ENCODE results near the gene TTBK2.

DNA sequence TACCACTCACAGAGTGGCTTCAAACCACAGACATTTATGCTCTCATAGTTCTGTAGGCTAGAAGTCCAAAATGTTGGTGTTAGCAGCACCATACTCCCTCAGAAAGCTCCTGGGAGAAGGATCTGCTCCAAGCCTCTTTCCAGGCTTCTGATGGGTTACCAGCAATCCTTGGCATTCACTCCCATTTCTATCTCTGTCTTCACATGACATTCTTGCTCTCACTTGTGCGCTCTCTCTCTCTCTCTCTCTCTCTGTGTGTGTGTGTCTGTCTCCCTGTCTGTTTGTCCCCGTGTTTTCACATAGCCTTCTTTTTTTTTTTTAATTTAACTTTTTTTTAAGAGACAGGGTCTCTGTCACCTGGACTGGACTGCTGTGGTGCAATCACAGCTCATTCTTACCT, 209.9 kb downstream of the TTBK2 start:
- TF ChIP-seq, protein P1, sequence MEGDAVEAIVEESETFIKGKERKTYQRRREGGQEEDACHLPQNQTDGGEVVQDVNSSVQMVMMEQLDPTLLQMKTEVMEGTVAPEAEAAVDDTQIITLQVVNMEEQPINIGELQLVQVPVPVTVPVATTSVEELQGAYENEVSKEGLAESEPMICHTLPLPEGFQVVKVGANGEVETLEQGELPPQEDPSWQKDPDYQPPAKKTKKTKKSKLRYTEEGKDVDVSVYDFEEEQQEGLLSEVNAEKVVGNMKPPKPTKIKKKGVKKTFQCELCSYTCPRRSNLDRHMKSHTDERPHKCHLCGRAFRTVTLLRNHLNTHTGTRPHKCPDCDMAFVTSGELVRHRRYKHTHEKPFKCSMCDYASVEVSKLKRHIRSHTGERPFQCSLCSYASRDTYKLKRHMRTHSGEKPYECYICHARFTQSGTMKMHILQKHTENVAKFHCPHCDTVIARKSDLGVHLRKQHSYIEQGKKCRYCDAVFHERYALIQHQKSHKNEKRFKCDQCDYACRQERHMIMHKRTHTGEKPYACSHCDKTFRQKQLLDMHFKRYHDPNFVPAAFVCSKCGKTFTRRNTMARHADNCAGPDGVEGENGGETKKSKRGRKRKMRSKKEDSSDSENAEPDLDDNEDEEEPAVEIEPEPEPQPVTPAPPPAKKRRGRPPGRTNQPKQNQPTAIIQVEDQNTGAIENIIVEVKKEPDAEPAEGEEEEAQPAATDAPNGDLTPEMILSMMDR (IDR thresholded peaks at IDR 0.05): no peak
- TF ChIP-seq ETV6 (CRISPR knock-in tag; IDR thresholded peaks at IDR 0.05): no peak
- TF ChIP-seq SP1 (CRISPR knock-in tag; conservative IDR thresholded peaks at IDR 0.05): no peak
- no peak for TF ChIP-seq TEAD1 (CRISPR knock-in tag; IDR thresholded peaks at IDR 0.05)
- TF ChIP-seq, protein P2, sequence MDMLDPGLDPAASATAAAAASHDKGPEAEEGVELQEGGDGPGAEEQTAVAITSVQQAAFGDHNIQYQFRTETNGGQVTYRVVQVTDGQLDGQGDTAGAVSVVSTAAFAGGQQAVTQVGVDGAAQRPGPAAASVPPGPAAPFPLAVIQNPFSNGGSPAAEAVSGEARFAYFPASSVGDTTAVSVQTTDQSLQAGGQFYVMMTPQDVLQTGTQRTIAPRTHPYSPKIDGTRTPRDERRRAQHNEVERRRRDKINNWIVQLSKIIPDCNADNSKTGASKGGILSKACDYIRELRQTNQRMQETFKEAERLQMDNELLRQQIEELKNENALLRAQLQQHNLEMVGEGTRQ (CRISPR knock-in tag; IDR thresholded peaks at IDR 0.05): no peak
- TF ChIP-seq ZNF396 (CRISPR knock-in tag; IDR thresholded peaks at IDR 0.05; ENCODE audit: borderline replicate concordance): no peak

Measured in WTC11 (cell line).